Neural cell (in vitro differentiated cells): ENCODE data around the gene LY6G6D. TPM values are rescaled to one million over a fixed set of nuclear protein-coding genes. Genes with fewer than 3 reads are reported as not detected.

Experiments
- H2AFZ ChIP-seq: fragments of 200-600, 300-800 bp; sonication (generic), shearing (Covaris generic); 2 replicates; pipeline ENCODE4 v1.6.0; 2014; ENCODE audit warnings: low read depth, mild to moderate bottlenecking, antibody characterized with exemption, low read length, moderate library complexity
- H3F3A ChIP-seq: fragments of 200-600 bp; shearing (Covaris generic); 2 replicates; pipeline ENCODE4 v1.6.1; 2016; ENCODE audit warnings: mild to moderate bottlenecking, moderate library complexity, mixed read lengths, antibody characterized with exemption, low read length; ENCODE audit not compliant: insufficient read depth, poor library complexity, severe bottlenecking
- H3K27ac ChIP-seq: fragments of 200-600, 300-800 bp; sonication (generic), shearing (Covaris generic); 2 replicates; pipeline ENCODE4 v1.5.1; 2014; ENCODE audit warnings: mild to moderate bottlenecking, low read length, moderate library complexity
- H3K27me3 ChIP-seq: fragments of 300-800, 200-600 bp; sonication (generic), shearing (Covaris generic); 2 replicates; pipeline ENCODE4 v1.6.0; 2014; ENCODE audit warnings: mild to moderate bottlenecking, low read depth, low read length, moderate library complexity; ENCODE audit not compliant: insufficient read depth
- H3K36me3 ChIP-seq: fragments of 300-800, 200-600 bp; sonication (generic), shearing (Covaris generic); 2 replicates; pipeline ENCODE4 v1.5.1; 2014; ENCODE audit warnings: mild to moderate bottlenecking, antibody characterized with exemption, low read length, moderate library complexity; ENCODE audit not compliant: insufficient read depth
- H3K4me2 ChIP-seq: fragments of 300-800, 200-600 bp; sonication (generic), shearing (Covaris generic); 2 replicates; pipeline ENCODE4 v1.6.0; 2014; ENCODE audit warnings: mild to moderate bottlenecking, low read length
- H3K4me3 ChIP-seq: fragments of 300-800, 200-600 bp; sonication (generic), shearing (Covaris generic); 2 replicates; pipeline ENCODE4 v1.5.1; 2014; ENCODE audit warnings: mild to moderate bottlenecking, low read length, moderate library complexity
- H3K79me2 ChIP-seq: fragments of 200-600 bp; shearing (Covaris generic); replicated peaks from 2 replicates; pipeline ENCODE4 v1.6.0; 2014; ENCODE audit warnings: mild to moderate bottlenecking, low read length, moderate library complexity; ENCODE audit not compliant: insufficient read depth
- H3K9ac ChIP-seq: fragments of 300-800, 200-600 bp; sonication (generic), shearing (Covaris generic); 2 replicates; pipeline ENCODE4 v1.6.1; 2016; ENCODE audit warnings: mild to moderate bottlenecking, low read length, mixed read lengths
- H3K9me2 ChIP-seq: fragments of 200-600 bp; shearing (Covaris generic); 2 replicates; pipeline ENCODE4 v1.6.1; 2016; ENCODE audit warnings: mild to moderate bottlenecking, low read length, mixed read lengths; ENCODE audit not compliant: insufficient read depth
- H3K9me3 ChIP-seq: fragments of 200-600, 300-800 bp; sonication (generic), shearing (Covaris generic); 2 replicates; pipeline ENCODE4 v1.6.1; 2016; ENCODE audit warnings: mild to moderate bottlenecking, mixed run types, low read length, moderate library complexity, mixed read lengths
- H4K20me1 ChIP-seq: fragments of 200-600 bp; shearing (Covaris generic); 2 replicates; pipeline ENCODE4 v1.6.1; 2016; ENCODE audit warnings: mild to moderate bottlenecking, mixed run types; ENCODE audit not compliant: insufficient read depth
- CTCF ChIP-seq: fragments of 450-650 bp; IDR thresholded peaks from 2 replicates; pipeline ENCODE4 v1.5.1; 2014; ENCODE audit warnings: antibody characterized with exemption, mild to moderate bottlenecking, moderate library complexity; ENCODE audit not compliant: poor library complexity, severe bottlenecking
- MXI1 ChIP-seq: fragments of 450-650 bp; conservative IDR thresholded peaks from 2 replicates; pipeline ENCODE4 v1.6.1; 2014; ENCODE audit warnings: antibody characterized with exemption, mild to moderate bottlenecking; ENCODE audit not compliant: poor library complexity, severe bottlenecking
- POLR2AphosphoS5 ChIP-seq: IDR thresholded peaks from 2 replicates; pipeline ENCODE4 v1.6.1; 2012
- RAD21 ChIP-seq: fragments of 450-650 bp; conservative IDR thresholded peaks from 2 replicates; pipeline ENCODE4 v1.6.1; 2014; ENCODE audit warnings: antibody characterized with exemption, mild to moderate bottlenecking, moderate library complexity
- REST ChIP-seq: IDR thresholded peaks from 2 replicates; pipeline ENCODE4 v1.6.1; 2012; ENCODE audit warnings: borderline replicate concordance
- SMC3 ChIP-seq: fragments of 450-650 bp; conservative IDR thresholded peaks from 2 replicates; pipeline ENCODE4 v1.6.1; 2014; ENCODE audit warnings: antibody characterized with exemption, mild to moderate bottlenecking, moderate library complexity; ENCODE audit not compliant: poor library complexity
- TAF1 ChIP-seq: IDR thresholded peaks from 2 replicates; pipeline ENCODE4 v1.6.1; 2012; ENCODE audit warnings: low read depth
- polyA plus RNA-seq: library from polyadenylated mRNA; depleted of rRNA; stranded (reverse); fragments of >200 nt; gene quantifications from 2 replicates; pipeline ENCODE4 v1.2.3, GENCODE V29; 2014

Gene LY6G6D
- polyA plus RNA-seq, 1 donor from 2014 or later: not detected

GRCh38 chr6:31737991-31738979, 23.1 kb downstream of the LY6G6D start:
- Histone ChIP-seq H3K27me3 (no peaks in the 10 kb centered on the region), H3K79me2 (no peaks in the 10 kb centered on the region), H4K20me1 (no peaks in the 10 kb centered on the region), H2AFZ (no peak overlapping the region), H3K4me3 (no peak overlapping the region), H3K36me3 (no peaks in the 10 kb centered on the region), H3K9ac (no peak overlapping the region), H3K9me2 (no peaks in the 10 kb centered on the region), H3K4me2 (no peak overlapping the region), H3K9me3 (no peaks in the 10 kb centered on the region), H3F3A (no peaks in the 10 kb centered on the region), H3K27ac (no peak overlapping the region)
- TF ChIP-seq CTCF: peak; percentile 24
- no peak for TF ChIP-seq TAF1

GRCh38 chr6:31739639-31740396, 24.7 kb downstream of the LY6G6D start, which contains the start of gene MSH5:
TSS of gene MSH5 (plus strand) at chr6:31740005. CDS start at chr6:31740467, 462 bp downstream.
- H3K9me2 ChIP-seq: no peaks in the 10 kb centered on the region
- H3K36me3 ChIP-seq: no peaks in the 10 kb centered on the region
- peak within 1 kb of the TSS; percentile 60 for H3K4me2 ChIP-seq
- no peaks in the 10 kb centered on the region for H4K20me1 ChIP-seq
- no peaks in the 10 kb centered on the region for H3F3A ChIP-seq
- H3K27ac ChIP-seq: no peak within 1 kb of the TSS
- TF ChIP-seq TAF1: no peak
- TF ChIP-seq RAD21: no peak
- peak; percentile 18 for TF ChIP-seq POLR2AphosphoS5
- no peak for TF ChIP-seq REST
- TF ChIP-seq CTCF: no peak
- no peak for TF ChIP-seq SMC3
- peak; percentile 85 for TF ChIP-seq MXI1
- H3K27me3 ChIP-seq: no peaks in the 10 kb centered on the region
- H3K79me2 ChIP-seq: no peaks in the 10 kb centered on the region
- peak within 1 kb of the TSS; percentile 25 for H3K9ac ChIP-seq
- no peaks in the 10 kb centered on the region for H3K9me3 ChIP-seq
- H3K4me3 ChIP-seq: peak within 1 kb of the TSS; percentile 66
- peak within 1 kb of the TSS; percentile 42 for H2AFZ ChIP-seq
